H9 (cell line): ENCODE results near the gene HOXC13. TPM values are rescaled to one million over a fixed set of nuclear protein-coding genes. Genes with fewer than 3 reads are reported as not detected.

Source experiments
- DNase-seq: peaks from one replicate; pipeline ENCODE4 v3.0.0-alpha.2; 2017
- H2AFZ ChIP-seq: one replicate; pipeline ENCODE4 v1.6.1; 2013; ENCODE audit warnings: mild to moderate bottlenecking, low read length, control low read depth, moderate library complexity
- H2AK5ac ChIP-seq: 2 replicates; pipeline ENCODE4 v1.6.1; 2013; ENCODE audit warnings: low read length, control low read depth, mixed read lengths; ENCODE audit not compliant: insufficient read length
- H2BK120ac ChIP-seq: one replicate; pipeline ENCODE4 v1.6.1; 2013; ENCODE audit warnings: low read depth, mild to moderate bottlenecking, low read length, control low read depth, inconsistent platforms; ENCODE audit not compliant: poor library complexity, severe bottlenecking
- H2BK12ac ChIP-seq: 2 replicates; pipeline ENCODE4 v1.6.1; 2013; ENCODE audit warnings: low read length, control low read depth, mixed read lengths, low read depth; ENCODE audit not compliant: insufficient read length
- H2BK15ac ChIP-seq: 2 replicates; pipeline ENCODE4 v1.6.1; 2013; ENCODE audit warnings: low read depth, low read length, control low read depth
- H2BK20ac ChIP-seq: one replicate; pipeline ENCODE4 v1.6.1; 2013; ENCODE audit warnings: low read depth, mild to moderate bottlenecking, low read length, control low read depth, inconsistent platforms; ENCODE audit not compliant: poor library complexity, severe bottlenecking
- H2BK5ac ChIP-seq: 2 replicates; pipeline ENCODE4 v1.6.1; 2013; ENCODE audit warnings: low read length, control low read depth, mixed read lengths; ENCODE audit not compliant: insufficient read length
- H3K14ac ChIP-seq: 2 replicates; pipeline ENCODE4 v1.6.1; 2013; ENCODE audit warnings: low read length, control low read depth; ENCODE audit not compliant: insufficient read depth
- H3K18ac ChIP-seq: 2 replicates; pipeline ENCODE4 v1.6.1; 2013; ENCODE audit warnings: low read depth, mild to moderate bottlenecking, mixed read lengths, low read length, control low read depth; ENCODE audit not compliant: insufficient read length
- H3K23ac ChIP-seq: 2 replicates; pipeline ENCODE4 v1.6.1; 2013; ENCODE audit warnings: low read length, control low read depth, mixed read lengths, low read depth; ENCODE audit not compliant: insufficient read length
- H3K23me2 ChIP-seq: 2 replicates; pipeline ENCODE4 v1.6.1; 2013; ENCODE audit warnings: low read depth, mild to moderate bottlenecking, mixed read lengths, low read length, control low read depth; ENCODE audit not compliant: insufficient read length, poor library complexity, severe bottlenecking
- H3K27ac ChIP-seq: 2 replicates; pipeline ENCODE4 v1.5.1; 2013; ENCODE audit warnings: low read length, control low read depth, mixed read lengths, low read depth; ENCODE audit not compliant: insufficient read length
- H3K27me3 ChIP-seq: 2 replicates; pipeline ENCODE4 v1.6.1; 2013; ENCODE audit warnings: low read length, control low read depth, inconsistent platforms; ENCODE audit not compliant: insufficient read depth
- H3K4ac ChIP-seq: 2 replicates; pipeline ENCODE4 v1.6.1; 2013; ENCODE audit warnings: low read depth, mild to moderate bottlenecking, control low read depth, inconsistent platforms, low read length, moderate library complexity
- H3K4me1 ChIP-seq: 2 replicates; pipeline ENCODE4 v1.6.1; 2013; ENCODE audit warnings: low read length, control low read depth, inconsistent platforms; ENCODE audit not compliant: insufficient read depth
- H3K4me2 ChIP-seq: 2 replicates; pipeline ENCODE4 v1.6.1; 2013; ENCODE audit warnings: low read length, control low read depth, mixed read lengths; ENCODE audit not compliant: insufficient read length, insufficient read depth
- H3K56ac ChIP-seq: 2 replicates; pipeline ENCODE4 v1.6.1; 2013; ENCODE audit warnings: low read depth, mild to moderate bottlenecking, mixed read lengths, low read length, control low read depth; ENCODE audit not compliant: insufficient read length
- H3K79me1 ChIP-seq: 2 replicates; pipeline ENCODE4 v1.6.1; 2013; ENCODE audit warnings: low read depth, mild to moderate bottlenecking, moderate library complexity, low read length, control low read depth, inconsistent platforms; ENCODE audit not compliant: insufficient read depth, poor library complexity, severe bottlenecking
- H3K79me2 ChIP-seq: 2 replicates; pipeline ENCODE4 v1.6.1; 2013; ENCODE audit warnings: low read length, control low read depth, inconsistent platforms; ENCODE audit not compliant: insufficient read depth
- H3K9ac ChIP-seq: 2 replicates; pipeline ENCODE4 v1.6.1; 2013; ENCODE audit warnings: low read length, control low read depth, mixed read lengths; ENCODE audit not compliant: insufficient read length; ENCODE audit errors: extremely low read depth
- H3K9me3 ChIP-seq: one replicate; pipeline ENCODE4 v1.6.1; 2013; ENCODE audit warnings: low read depth, low read length, inconsistent platforms; ENCODE audit not compliant: control insufficient read depth
- H3T11ph ChIP-seq: one replicate; pipeline ENCODE4 v1.6.1; 2013; ENCODE audit warnings: mild to moderate bottlenecking, low read length, control low read depth, inconsistent platforms
- H4K20me1 ChIP-seq: one replicate; pipeline ENCODE4 v1.6.1; 2013; ENCODE audit not compliant: control insufficient read depth, insufficient read length, insufficient read depth
- H4K5ac ChIP-seq: 2 replicates; pipeline ENCODE4 v1.6.1; 2013; ENCODE audit warnings: low read depth, mild to moderate bottlenecking, mixed read lengths, low read length, control low read depth; ENCODE audit not compliant: insufficient read length
- H4K8ac ChIP-seq: replicated peaks from 2 replicates; pipeline ENCODE4 v1.6.1; 2013; ENCODE audit warnings: low read length, control low read depth, mixed read lengths, low read depth; ENCODE audit not compliant: insufficient read length
- H4K91ac ChIP-seq: 2 replicates; pipeline ENCODE4 v1.6.1; 2013; ENCODE audit warnings: low read depth, mild to moderate bottlenecking, moderate library complexity, mixed read lengths, low read length, control low read depth; ENCODE audit not compliant: insufficient read length
- H3K27ac Mint-ChIP-seq, 3 experiments: 2 replicates in 2 of 3; 3 replicates in 1 of 3; pipeline ENCODE4 v1.8.0; 2020 to 2021; ENCODE audit warnings: mixed read lengths in 3 of 3, mild to moderate bottlenecking in 1 of 3, moderate library complexity in 1 of 3
- H3K27me3 Mint-ChIP-seq: 2 replicates; pipeline ENCODE4 v1.8.0; 2021; ENCODE audit warnings: low read depth, mild to moderate bottlenecking, moderate library complexity, mixed read lengths
- H3K36me3 Mint-ChIP-seq, 3 experiments: 2 replicates in 2 of 3; 3 replicates in 1 of 3; pipeline ENCODE4 v1.8.0; 2020 to 2021; ENCODE audit warnings: low read depth in 3 of 3, mixed read lengths in 3 of 3; ENCODE audit not compliant: insufficient read depth in 1 of 3
- H3K4me1 Mint-ChIP-seq, 2 experiments: 2 replicates each; pipeline ENCODE4 v1.8.0; 2020; ENCODE audit warnings: mixed read lengths in 2 of 2
- H3K4me3 Mint-ChIP-seq, 2 experiments: 2 replicates in 1 of 2; 3 replicates in 1 of 2; pipeline ENCODE4 v1.8.0; 2020 to 2021; ENCODE audit warnings: mild to moderate bottlenecking in 2 of 2, mixed read lengths in 2 of 2, moderate library complexity in 1 of 2
- H3K9me3 Mint-ChIP-seq, 2 experiments: 2 replicates in 1 of 2; 3 replicates in 1 of 2; pipeline ENCODE4 v1.8.0; 2020; ENCODE audit warnings: mild to moderate bottlenecking in 2 of 2, mixed read lengths in 2 of 2, moderate library complexity in 1 of 2
- CTCF ChIP-seq: fragments of 200-600 bp; sonication (generic); conservative IDR thresholded peaks from 3 replicates; pipeline ENCODE4 v1.8.0; 2021; ENCODE audit warnings: antibody characterized with exemption, mild to moderate bottlenecking
- WGBS: extraction: QIAGEN DNeasy Blood & Tissue Kit; methylation state at CpG from one replicate; pipeline ENCODE4 v1.1.7; 2013; ENCODE audit warnings: missing lambda C conversion rate, low lambda C conversion rate, mixed read lengths; ENCODE audit not compliant: insufficient read length; ENCODE audit errors: extremely low coverage; 5-methylcytosine and 5-hydroxymethylcytosine counted together
- total RNA-seq: library from RNA; stranded (reverse); gene quantifications from 2 replicates; pipeline ENCODE4 v1.2.1, GENCODE V29; 2021

HOXC13 gene
- total RNA-seq, 1 experiment from 2014 or later = not detected

- Histone ChIP-seq H3K4ac (no peak overlapping the region), H3K9me3 (no peaks in the 10 kb centered on the region), H4K5ac (no peak overlapping the region), H3K79me2 (no peaks in the 10 kb centered on the region), H3K23me2 (no peaks in the 10 kb centered on the region), H3K79me1 (no peaks in the 10 kb centered on the region), H3K56ac (no peak overlapping the region), H2BK5ac (no peak overlapping the region), H4K20me1 (no peaks in the 10 kb centered on the region), H2BK15ac (no peak overlapping the region), H2BK20ac (no peak overlapping the region), H3T11ph (no peak overlapping the region), H3K27ac (no peak overlapping the region), H2BK12ac (no peak overlapping the region), H3K9ac (no peak overlapping the region), H3K4me1 (no peaks in the 10 kb centered on the region), H2AFZ (no peak overlapping the region), H3K14ac (no peak overlapping the region), H2BK120ac (no peak overlapping the region), H4K8ac (no peak overlapping the region), H3K4me2 (no peak overlapping the region), H3K27me3 (peaks cover 94% of the 10 kb centered on the region), H3K23ac (no peak overlapping the region), H4K91ac (no peak overlapping the region), H2AK5ac (no peak overlapping the region), H3K18ac (no peak overlapping the region)
- no peak for DNase-seq
- Mint-ChIP-seq H3K36me3 (no peaks in the 10 kb centered on the region; a peak in 2 of 7 replicates), H3K27me3 (peaks cover 100% of the 10 kb centered on the region), H3K9me3 (peaks cover 6 to 18% of the 10 kb centered on the region in 2 experiments; a peak in 4 of 5 replicates), H3K4me3 (no peak overlapping the region), H3K4me1 (peaks cover 0 to 12% of the 10 kb centered on the region in 2 experiments; a peak in 2 of 4 replicates), H3K27ac (no peak overlapping the region)
- TF ChIP-seq CTCF = no peak
- no CpG with 5 or more reads among the region's 15 CpGs for WGBS
These were observed 42.3 kb downstream of the HOXC13 start for GRCh38 chr12:53980802-53981496.
